DND-41 (cell line): Measurements from ENCODE around the gene LHX5.

Source experiments
- ATAC-seq: fragments of 200-7000 bp; cut with Tn5 transposase; 3 replicates; pipeline ENCODE4 v1.9.1; 2021; ENCODE audit warnings: low read depth; ENCODE audit not compliant: insufficient read depth
- DNase-seq: peaks from one replicate; pipeline ENCODE4 v3.0.0-alpha.2; 2020
- H2AFZ ChIP-seq: 2 replicates; pipeline ENCODE4 v1.6.0; 2012; ENCODE audit warnings: low read depth, low read length
- H3K27ac ChIP-seq: 2 replicates; pipeline ENCODE4 v1.5.1; 2012; ENCODE audit warnings: low read length, inconsistent platforms
- H3K27me3 ChIP-seq: fragments of 200-600 bp; sonication (generic); 2 replicates; pipeline ENCODE4 v1.6.0; 2012; ENCODE audit warnings: low read length, mild to moderate bottlenecking, inconsistent platforms; ENCODE audit not compliant: insufficient read depth, poor library complexity
- H3K36me3 ChIP-seq: 2 replicates; pipeline ENCODE4 v1.5.1; 2012; ENCODE audit warnings: low read length, inconsistent platforms; ENCODE audit not compliant: insufficient read depth
- H3K4me1 ChIP-seq: 2 replicates; pipeline ENCODE4 v1.5.1; 2012; ENCODE audit warnings: mild to moderate bottlenecking, low read length; ENCODE audit not compliant: insufficient read depth
- H3K4me2 ChIP-seq: 2 replicates; pipeline ENCODE4 v1.6.0; 2012; ENCODE audit warnings: mild to moderate bottlenecking, moderate library complexity, low read length, inconsistent platforms; ENCODE audit not compliant: insufficient read depth
- H3K4me3 ChIP-seq, 2 experiments: fragments of 200-600 bp in 1 of 2; shearing (Covaris generic) in 1 of 2; 2 replicates each; pipeline ENCODE4 v1.5.1; 2012 to 2016; ENCODE audit warnings: inconsistent platforms in 2 of 2, low read length in 2 of 2, mild to moderate bottlenecking in 2 of 2, low read depth in 1 of 2, moderate library complexity in 1 of 2
- H3K79me2 ChIP-seq: 2 replicates; pipeline ENCODE4 v1.6.0; 2012; ENCODE audit warnings: low read length, inconsistent platforms; ENCODE audit not compliant: insufficient read depth
- H3K9ac ChIP-seq: 2 replicates; pipeline ENCODE4 v1.6.0; 2012; ENCODE audit warnings: low read depth, mild to moderate bottlenecking, inconsistent platforms, low read length, moderate library complexity
- H3K9me3 ChIP-seq: 2 replicates; pipeline ENCODE4 v1.5.1; 2012; ENCODE audit warnings: low read length, moderate library complexity, mild to moderate bottlenecking, inconsistent platforms; ENCODE audit not compliant: insufficient read depth, severe bottlenecking
- H4K20me1 ChIP-seq: 2 replicates; pipeline ENCODE4 v1.6.0; 2012; ENCODE audit warnings: low read length; ENCODE audit not compliant: insufficient read depth
- EZH2 ChIP-seq: IDR thresholded peaks from 3 replicates; pipeline ENCODE4 v1.6.1; 2012; ENCODE audit warnings: borderline replicate concordance, low read depth, mild to moderate bottlenecking, moderate library complexity, low read length, inconsistent platforms; ENCODE audit not compliant: severe bottlenecking
- TF ChIP-seq, protein P1 (sequence below): IDR thresholded peaks from 2 replicates; pipeline ENCODE4 v1.5.1; 2012; ENCODE audit warnings: borderline replicate concordance, low read length, moderate library complexity, mild to moderate bottlenecking; ENCODE audit not compliant: poor library complexity, severe bottlenecking; ENCODE audit errors: extremely low read depth

LHX5 gene

DNA sequence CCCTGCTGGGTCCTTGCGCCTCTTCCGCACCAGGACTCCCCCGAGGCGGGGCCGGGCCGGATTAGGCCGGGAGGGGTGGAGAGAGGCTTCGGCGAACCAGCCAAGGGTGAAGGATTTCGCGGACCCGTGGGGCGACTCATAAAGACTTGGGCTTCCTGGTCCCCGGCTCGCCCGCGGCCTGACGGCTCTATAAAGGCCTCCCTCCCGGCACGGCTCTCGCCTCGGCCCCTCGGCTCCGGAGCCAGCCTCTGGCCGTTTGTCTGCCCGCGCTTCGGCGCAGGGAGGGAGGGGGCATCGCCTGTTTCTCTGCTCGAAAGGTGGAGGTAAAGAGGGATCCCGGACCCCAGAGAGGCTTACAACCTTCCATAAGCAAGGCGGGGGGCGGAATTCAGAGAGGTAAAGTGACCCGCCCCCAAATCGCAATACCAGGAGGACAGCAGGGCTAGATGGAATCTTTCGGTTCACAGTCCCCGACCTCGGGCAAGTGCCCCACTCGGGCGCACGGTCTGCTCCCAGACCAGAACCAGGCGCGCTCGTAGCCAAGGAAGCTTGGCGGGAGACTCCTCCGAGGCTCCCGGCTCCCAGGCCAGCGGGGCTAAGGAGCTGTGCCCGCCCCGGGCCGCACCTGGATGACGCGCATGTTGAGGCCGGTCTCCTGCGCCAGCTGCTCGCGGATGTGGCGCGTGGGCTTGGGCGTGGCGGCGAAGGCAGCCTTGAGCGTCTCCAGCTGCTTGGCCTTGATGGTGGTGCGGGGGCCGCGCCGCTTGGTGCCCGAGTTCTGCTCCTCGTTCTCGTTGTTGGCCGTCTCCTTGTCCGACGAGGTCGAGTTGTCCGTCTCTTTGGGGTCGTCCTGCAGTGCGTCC lies 3.9 kb downstream of the LHX5 start:
- DNase-seq (no peak), ATAC-seq (no peak)
- Histone ChIP-seq H3K27ac (no peak overlapping the region), H3K36me3 (no peaks in the 10 kb centered on the region), H3K27me3 (no peaks in the 10 kb centered on the region), H4K20me1 (no peaks in the 10 kb centered on the region), H3K9me3 (no peaks in the 10 kb centered on the region), H3K4me3 (no peak overlapping the region), H3K4me1 (no peaks in the 10 kb centered on the region), H2AFZ (no peak overlapping the region), H3K4me2 (no peak overlapping the region), H3K9ac (no peak overlapping the region), H3K79me2 (no peaks in the 10 kb centered on the region)
- no peak for TF ChIP-seq EZH2
- TF ChIP-seq, protein P1, sequence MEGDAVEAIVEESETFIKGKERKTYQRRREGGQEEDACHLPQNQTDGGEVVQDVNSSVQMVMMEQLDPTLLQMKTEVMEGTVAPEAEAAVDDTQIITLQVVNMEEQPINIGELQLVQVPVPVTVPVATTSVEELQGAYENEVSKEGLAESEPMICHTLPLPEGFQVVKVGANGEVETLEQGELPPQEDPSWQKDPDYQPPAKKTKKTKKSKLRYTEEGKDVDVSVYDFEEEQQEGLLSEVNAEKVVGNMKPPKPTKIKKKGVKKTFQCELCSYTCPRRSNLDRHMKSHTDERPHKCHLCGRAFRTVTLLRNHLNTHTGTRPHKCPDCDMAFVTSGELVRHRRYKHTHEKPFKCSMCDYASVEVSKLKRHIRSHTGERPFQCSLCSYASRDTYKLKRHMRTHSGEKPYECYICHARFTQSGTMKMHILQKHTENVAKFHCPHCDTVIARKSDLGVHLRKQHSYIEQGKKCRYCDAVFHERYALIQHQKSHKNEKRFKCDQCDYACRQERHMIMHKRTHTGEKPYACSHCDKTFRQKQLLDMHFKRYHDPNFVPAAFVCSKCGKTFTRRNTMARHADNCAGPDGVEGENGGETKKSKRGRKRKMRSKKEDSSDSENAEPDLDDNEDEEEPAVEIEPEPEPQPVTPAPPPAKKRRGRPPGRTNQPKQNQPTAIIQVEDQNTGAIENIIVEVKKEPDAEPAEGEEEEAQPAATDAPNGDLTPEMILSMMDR, result no peak

DNA sequence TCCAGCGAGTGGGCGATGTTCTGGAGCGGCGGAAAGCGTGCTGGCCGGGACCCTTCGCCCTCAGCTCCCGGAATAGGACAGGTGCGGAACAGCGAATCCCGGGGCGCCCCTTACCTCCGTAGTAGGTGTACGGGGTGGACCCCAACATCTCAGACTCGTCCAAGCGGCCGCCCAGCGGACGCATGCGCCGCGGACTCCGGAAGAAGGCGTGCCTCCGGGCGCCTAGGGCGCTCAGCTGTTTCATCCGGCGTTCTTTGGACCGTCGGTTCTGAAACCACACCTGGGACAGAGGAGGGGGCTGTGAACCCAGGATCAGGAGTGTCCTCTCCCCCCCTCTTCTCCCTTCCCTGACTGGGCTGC lies 4.5 kb downstream of the LHX5 start:
- Histone ChIP-seq H3K36me3 (no peaks in the 10 kb centered on the region), H3K4me2 (no peak overlapping the region), H3K4me3 (no peak overlapping the region), H3K9me3 (no peaks in the 10 kb centered on the region), H3K9ac (no peak overlapping the region), H4K20me1 (no peaks in the 10 kb centered on the region), H3K27me3 (no peaks in the 10 kb centered on the region), H3K79me2 (no peaks in the 10 kb centered on the region), H3K27ac (no peak overlapping the region), H2AFZ (no peak overlapping the region), H3K4me1 (no peaks in the 10 kb centered on the region)
- TF ChIP-seq, protein P1, result no peak
- no peak for TF ChIP-seq EZH2
- ATAC-seq, result no peak
- DNase-seq, result no peak

DNA sequence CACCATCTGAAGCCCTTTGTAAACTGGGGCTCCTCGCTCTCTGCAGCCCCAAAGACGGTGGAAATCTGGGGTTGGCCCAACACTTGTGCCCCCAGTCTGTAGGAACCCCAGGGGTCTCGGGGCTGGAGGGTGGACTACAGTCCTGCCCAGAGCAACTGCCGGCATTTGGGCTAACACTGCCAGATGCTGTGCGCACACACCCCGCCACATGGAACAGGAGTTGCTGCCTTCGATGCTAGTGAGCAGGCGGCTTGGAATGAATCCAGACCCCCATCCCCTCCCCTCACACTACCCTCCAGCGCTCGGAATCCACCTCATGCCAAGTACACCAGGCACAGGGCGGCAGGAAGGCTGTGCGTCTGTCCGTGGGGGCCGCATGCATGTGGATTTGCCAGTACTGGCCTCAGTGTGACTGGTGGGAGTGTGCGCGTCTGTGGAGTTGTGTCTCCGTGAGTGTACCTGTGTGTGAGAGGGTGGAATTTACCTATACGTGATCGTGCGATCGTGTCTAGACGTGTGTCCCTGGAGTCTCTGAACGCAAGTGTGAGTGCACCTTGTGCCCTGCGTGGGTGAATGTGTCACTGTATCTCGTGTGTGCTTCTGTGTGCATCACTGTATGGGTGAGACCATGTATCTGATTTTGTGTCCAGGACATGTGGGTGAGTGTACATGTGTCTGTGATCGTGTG lies 5.1 kb downstream of the LHX5 start:
- Histone ChIP-seq H3K4me3 (no peak overlapping the region), H3K27ac (no peak overlapping the region), H3K9ac (no peak overlapping the region), H3K4me2 (no peak overlapping the region), H3K36me3 (no peaks in the 10 kb centered on the region), H4K20me1 (no peaks in the 10 kb centered on the region), H3K27me3 (no peaks in the 10 kb centered on the region), H3K4me1 (no peaks in the 10 kb centered on the region), H3K79me2 (no peaks in the 10 kb centered on the region), H2AFZ (no peak overlapping the region), H3K9me3 (no peaks in the 10 kb centered on the region)
- ATAC-seq, result no peak
- TF ChIP-seq, protein P1, result no peak
- no peak for TF ChIP-seq EZH2
- no peak for DNase-seq
